K562 (cell line): ENCODE data around the gene SSBP1. TPM values are rescaled to one million over a fixed set of nuclear protein-coding genes. Genes with fewer than 3 reads are reported as not detected.

Source experiments
- ATF1 ChIP-seq, 2 experiments: fragments of 450-650 bp in 1 of 2; IDR thresholded peaks; 2 replicates each; pipeline ENCODE4 v1.6.1; 2016; ENCODE audit warnings: missing compliant biosample characterization in 1 of 2, missing genetic modification characterization in 1 of 2
- ZBTB33 ChIP-seq: sonication (generic); formaldehyde crosslinking; IDR thresholded peaks from 2 replicates; pipeline ENCODE4 v1.8.1; 2023; ENCODE audit warnings: mild to moderate bottlenecking, missing genetic modification reagents
- polyA plus RNA-seq, 8 experiments: library from polyadenylated mRNA; depleted of rRNA in 4 of 8; stranded (reverse) in 5 of 8; unstranded in 3 of 8; fragments of >200 nt; fragmentation: Nextera tagmentation in 2 of 8; fragmentation: Illumina TruSeq in 1 of 8; extraction: Ambion mirVana in 2 of 8; extraction: Trizol in 1 of 8; gene quantifications; 2 replicates each; pipeline versions ENCODE4 v1.2.1 to v1.2.3, GENCODE V29; 2011 to 2014; ENCODE audit warnings: inconsistent platforms in 1 of 8, missing spikeins in 1 of 8
- total RNA-seq, 7 experiments: library from RNA; depleted of rRNA in 6 of 7; stranded (reverse); fragments of >200 nt in 6 of 7; fragmentation: Illumina TruSeq in 2 of 7; extraction: Trizol in 2 of 7; gene quantifications; 2 replicates each; pipeline versions ENCODE4 v1.2.1 to v1.2.3, GENCODE V29; 2011 to 2021; ENCODE audit warnings: low replicate concordance in 1 of 7
- TF ChIP-seq, protein P1 (sequence below), 2 experiments: fragments of 450-650 bp in 1 of 2; IDR thresholded peaks; 2 replicates each; pipeline ENCODE4 v1.6.1; 2011 to 2017; ENCODE audit warnings: low read depth in 2 of 2, antibody characterized with exemption in 1 of 2, borderline replicate concordance in 1 of 2, low read length in 1 of 2, mild to moderate bottlenecking in 1 of 2, mixed read lengths in 1 of 2; ENCODE audit not compliant: control insufficient read depth in 1 of 2
- TF ChIP-seq, protein P2 (sequence below): sonication (generic); formaldehyde crosslinking; IDR thresholded peaks from 2 replicates; pipeline ENCODE4 v1.5.0; 2020; ENCODE audit warnings: missing genetic modification reagents

The SSBP1 gene
- total and polyA plus RNA-seq, 9 of the 15 experiments (the other 6 are each of a cell fraction or from before 2014, with no cell fraction given), result 404 to 1,996 (median 835) TPM

GRCh38 chr7:141691540-141691939 lies 46.6 kb upstream of the SSBP1 start (continued):
- TF ChIP-seq, protein P1, sequence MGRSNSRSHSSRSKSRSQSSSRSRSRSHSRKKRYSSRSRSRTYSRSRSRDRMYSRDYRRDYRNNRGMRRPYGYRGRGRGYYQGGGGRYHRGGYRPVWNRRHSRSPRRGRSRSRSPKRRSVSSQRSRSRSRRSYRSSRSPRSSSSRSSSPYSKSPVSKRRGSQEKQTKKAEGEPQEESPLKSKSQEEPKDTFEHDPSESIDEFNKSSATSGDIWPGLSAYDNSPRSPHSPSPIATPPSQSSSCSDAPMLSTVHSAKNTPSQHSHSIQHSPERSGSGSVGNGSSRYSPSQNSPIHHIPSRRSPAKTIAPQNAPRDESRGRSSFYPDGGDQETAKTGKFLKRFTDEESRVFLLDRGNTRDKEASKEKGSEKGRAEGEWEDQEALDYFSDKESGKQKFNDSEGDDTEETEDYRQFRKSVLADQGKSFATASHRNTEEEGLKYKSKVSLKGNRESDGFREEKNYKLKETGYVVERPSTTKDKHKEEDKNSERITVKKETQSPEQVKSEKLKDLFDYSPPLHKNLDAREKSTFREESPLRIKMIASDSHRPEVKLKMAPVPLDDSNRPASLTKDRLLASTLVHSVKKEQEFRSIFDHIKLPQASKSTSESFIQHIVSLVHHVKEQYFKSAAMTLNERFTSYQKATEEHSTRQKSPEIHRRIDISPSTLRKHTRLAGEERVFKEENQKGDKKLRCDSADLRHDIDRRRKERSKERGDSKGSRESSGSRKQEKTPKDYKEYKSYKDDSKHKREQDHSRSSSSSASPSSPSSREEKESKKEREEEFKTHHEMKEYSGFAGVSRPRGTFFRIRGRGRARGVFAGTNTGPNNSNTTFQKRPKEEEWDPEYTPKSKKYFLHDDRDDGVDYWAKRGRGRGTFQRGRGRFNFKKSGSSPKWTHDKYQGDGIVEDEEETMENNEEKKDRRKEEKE (IDR thresholded peaks at IDR 0.05; ENCODE audit: borderline replicate concordance in 1 of 2, control insufficient read depth in 1 of 2, low read depth in 2 of 2, low read length in 1 of 2), result no peak
- TF ChIP-seq, protein P2, sequence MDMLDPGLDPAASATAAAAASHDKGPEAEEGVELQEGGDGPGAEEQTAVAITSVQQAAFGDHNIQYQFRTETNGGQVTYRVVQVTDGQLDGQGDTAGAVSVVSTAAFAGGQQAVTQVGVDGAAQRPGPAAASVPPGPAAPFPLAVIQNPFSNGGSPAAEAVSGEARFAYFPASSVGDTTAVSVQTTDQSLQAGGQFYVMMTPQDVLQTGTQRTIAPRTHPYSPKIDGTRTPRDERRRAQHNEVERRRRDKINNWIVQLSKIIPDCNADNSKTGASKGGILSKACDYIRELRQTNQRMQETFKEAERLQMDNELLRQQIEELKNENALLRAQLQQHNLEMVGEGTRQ (CRISPR knock-in tag), result no peak
- TF ChIP-seq ZBTB33, result no peak
- no peak for TF ChIP-seq ATF1 (CRISPR knock-in tag; IDR thresholded peaks at IDR 0.05)
- no peak for TF ChIP-seq ATF1 (tag; IDR thresholded peaks at IDR 0.05)
